Transverse colon (tissue), 4 donors: ENCODE data around the gene MMP25. TPM values are rescaled to one million over a fixed set of nuclear protein-coding genes. Genes with fewer than 3 reads are reported as not detected.

Experiments
- DNase-seq: peaks from one replicate; pipeline ENCODE4 v3.0.0-alpha.2; 2019
- H3K27ac ChIP-seq, 4 donors: fragments of 200-600 bp; sonication (generic); 2 replicates each; pipeline ENCODE4 v1.5.1; 2016 to 2018; ENCODE audit warnings: inconsistent platforms in 4 of 4
- H3K27me3 ChIP-seq: fragments of 200-600 bp; sonication (generic); 2 replicates; pipeline ENCODE4 v1.5.1; 2017; ENCODE audit warnings: inconsistent platforms
- H3K36me3 ChIP-seq, 4 donors: fragments of 200-600 bp; sonication (generic); 2 replicates each; pipeline ENCODE4 v1.5.1; 2017 to 2019; ENCODE audit warnings: inconsistent platforms in 4 of 4
- H3K4me1 ChIP-seq, 4 donors: fragments of 200-600 bp; sonication (generic); 2 replicates each; pipeline ENCODE4 v1.5.1; 2017 to 2020; ENCODE audit warnings: inconsistent platforms in 4 of 4
- H3K4me3 ChIP-seq, 4 donors: fragments of 200-600 bp; sonication (generic); 1 replicate in 1 of 4; 2 replicates in 3 of 4; pipeline versions ENCODE4 v1.5.1 to v1.6.1; 2017 to 2019; ENCODE audit warnings: inconsistent platforms in 4 of 4
- H3K9me3 ChIP-seq, 2 donors: fragments of 200-600 bp; sonication (generic); 2 replicates each; pipeline ENCODE4 v1.5.1; 2017 to 2019; ENCODE audit warnings: inconsistent platforms in 2 of 2
- EP300 ChIP-seq: sonication (generic); formaldehyde crosslinking; IDR thresholded peaks from one replicate; pipeline ENCODE4 v1.6.1; 2017; ENCODE audit warnings: antibody characterized with exemption, low read depth
- POLR2A ChIP-seq: fragments of 450-650 bp; IDR thresholded peaks from one replicate; pipeline ENCODE4 v1.6.1; 2016; ENCODE audit warnings: antibody characterized with exemption, mild to moderate bottlenecking, moderate library complexity
- POLR2AphosphoS5 ChIP-seq, 3 donors: sonication (generic); formaldehyde crosslinking; IDR thresholded peaks; one replicate each; pipeline ENCODE4 v1.6.1; 2016; ENCODE audit warnings: antibody characterized with exemption in 3 of 3
- WGBS, 2 donors: methylation state at CpG; one replicate each; pipeline ENCODE4 v1.1.5; 2018; ENCODE audit warnings: low coverage in 1 of 2; 5-methylcytosine and 5-hydroxymethylcytosine counted together
- in situ Hi-C, 4 donors: fragments of 200-750 bp; cut with MboI; loops; one replicate each; pipeline versions ENCODE4 v1.15.0 to v1.15.1; 2017; ENCODE audit warnings: low sequenced_read_pairs in 3 of 4, low pct_ligation_motif_present in 1 of 4, low pct_unique_long_range_greater_than_20kb in 1 of 4
- intact Hi-C: fragments of 100-400 bp; cut with DNase I; formaldehyde crosslinking; loops from one replicate; pipeline ENCODE4 v1.15.1; 2023; ENCODE audit warnings: low total_unique reads
- total RNA-seq, 4 donors: library from RNA; depleted of rRNA; stranded (reverse); fragments of >200 nt; gene quantifications; one replicate each; pipeline ENCODE4 v1.1.0, GENCODE V29; 2016
- TF ChIP-seq, protein P1 (sequence below), 5 experiments: fragments of 200-600 bp in 3 of 5; fragments of 450-650 bp in 2 of 5; sonication (generic) in 3 of 5; IDR thresholded peaks; 1 replicate in 2 of 5; 2 replicates in 3 of 5; pipeline ENCODE4 v1.5.1; 2016 to 2017; ENCODE audit warnings: antibody characterized with exemption in 5 of 5, inconsistent platforms in 3 of 5, mild to moderate bottlenecking in 2 of 5, moderate library complexity in 1 of 5

The MMP25 gene
- total RNA-seq, 4 donors from 2014 or later, result 1.6 to 9.4 (median 1.8) TPM; not detected in 1

DNA sequence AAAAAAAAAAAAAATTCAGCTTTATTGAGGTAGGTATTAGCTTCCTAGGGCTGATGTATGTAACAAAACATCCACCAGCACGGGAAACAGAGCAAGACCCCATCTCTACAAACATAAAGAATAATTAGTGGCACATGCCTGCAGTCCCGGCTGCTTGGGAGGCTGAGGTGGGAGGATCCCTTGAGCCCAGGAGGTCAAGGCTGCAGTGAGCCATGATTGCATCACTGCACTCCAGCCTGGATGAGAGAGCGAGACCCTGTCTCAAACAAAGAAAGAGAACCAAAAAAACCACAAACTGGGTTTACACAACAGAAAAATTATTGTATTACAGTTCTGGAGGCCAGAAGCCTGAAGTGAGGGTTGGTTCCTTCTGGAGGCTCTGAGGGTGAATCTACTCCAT lies 4.0 kb upstream of the MMP25 start:
- no peaks in the 10 kb centered on the region for H3K36me3 ChIP-seq
- TF ChIP-seq POLR2AphosphoS5 (IDR thresholded peaks at IDR 0.05) (no peak), EP300 (no peak), POLR2A (no peak)
- TF ChIP-seq, protein P1, sequence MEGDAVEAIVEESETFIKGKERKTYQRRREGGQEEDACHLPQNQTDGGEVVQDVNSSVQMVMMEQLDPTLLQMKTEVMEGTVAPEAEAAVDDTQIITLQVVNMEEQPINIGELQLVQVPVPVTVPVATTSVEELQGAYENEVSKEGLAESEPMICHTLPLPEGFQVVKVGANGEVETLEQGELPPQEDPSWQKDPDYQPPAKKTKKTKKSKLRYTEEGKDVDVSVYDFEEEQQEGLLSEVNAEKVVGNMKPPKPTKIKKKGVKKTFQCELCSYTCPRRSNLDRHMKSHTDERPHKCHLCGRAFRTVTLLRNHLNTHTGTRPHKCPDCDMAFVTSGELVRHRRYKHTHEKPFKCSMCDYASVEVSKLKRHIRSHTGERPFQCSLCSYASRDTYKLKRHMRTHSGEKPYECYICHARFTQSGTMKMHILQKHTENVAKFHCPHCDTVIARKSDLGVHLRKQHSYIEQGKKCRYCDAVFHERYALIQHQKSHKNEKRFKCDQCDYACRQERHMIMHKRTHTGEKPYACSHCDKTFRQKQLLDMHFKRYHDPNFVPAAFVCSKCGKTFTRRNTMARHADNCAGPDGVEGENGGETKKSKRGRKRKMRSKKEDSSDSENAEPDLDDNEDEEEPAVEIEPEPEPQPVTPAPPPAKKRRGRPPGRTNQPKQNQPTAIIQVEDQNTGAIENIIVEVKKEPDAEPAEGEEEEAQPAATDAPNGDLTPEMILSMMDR (IDR thresholded peaks at IDR 0.05), result no peak
- H3K27ac ChIP-seq, result no peak overlapping the region
- DNase-seq, result no peak
- H3K4me1 ChIP-seq, result peaks cover 0 to 37% (median 31%) of the 10 kb centered on the region in 4 donors
- H3K27me3 ChIP-seq, result peaks cover 74% of the 10 kb centered on the region
- H3K4me3 ChIP-seq, result no peak overlapping the region
- intact Hi-C loops, result no loop called here
- in situ Hi-C loops, result loop anchor here in 1 of 4 donors (25.0 kb wide), 1 partner anchor 95 kb away; the partner anchor contains the start of gene ZNF213
- H3K9me3 ChIP-seq, result no peaks in the 10 kb centered on the region
- WGBS, 2 donors, result 78 to 93% methylated on average over 2 to 3 of the region's 3 CpGs

DNA sequence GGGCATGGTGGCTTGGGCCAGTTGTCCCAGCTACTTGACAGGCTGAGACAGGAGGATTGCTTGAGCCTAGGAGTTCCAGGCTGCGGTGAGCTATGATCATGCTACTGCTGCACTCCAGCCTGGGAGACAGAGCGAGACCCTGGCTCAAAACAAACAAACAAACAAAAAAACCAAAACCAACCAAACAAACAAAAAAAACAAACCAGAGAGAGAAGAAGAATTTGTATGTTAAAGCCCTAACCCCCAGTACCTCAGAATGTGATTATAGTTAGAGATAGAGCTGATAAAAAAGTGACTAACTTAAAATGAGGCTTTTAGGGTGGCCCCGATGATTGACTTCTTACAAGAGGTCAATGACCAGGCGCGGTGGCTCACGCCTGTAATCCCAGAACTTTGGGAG lies 1.7 kb upstream of the MMP25 start:
- TF ChIP-seq, protein P1 (IDR thresholded peaks at IDR 0.05), result no peak
- no peak for TF ChIP-seq POLR2AphosphoS5 (IDR thresholded peaks at IDR 0.05)
- no peak for TF ChIP-seq EP300
- TF ChIP-seq POLR2A, result no peak
- Histone ChIP-seq H3K36me3 (no peaks in the 10 kb centered on the region), H3K27me3 (peaks cover 86% of the 10 kb centered on the region), H3K4me3 (no peak overlapping the region), H3K9me3 (no peaks in the 10 kb centered on the region), H3K27ac (no peak overlapping the region), H3K4me1 (peaks cover 0 to 22% (median 21%) of the 10 kb centered on the region in 4 donors)
- WGBS, 2 donors, result 68 to 92% methylated on average over 4 to 6 of the region's 6 CpGs
- no peak for DNase-seq
- intact Hi-C loops (no loop called here), in situ Hi-C loops (loop anchor here in 1 of 4 donors (25.0 kb wide), 1 partner anchor 93 kb away; the partner anchor contains the start of gene ZNF213)

DNA sequence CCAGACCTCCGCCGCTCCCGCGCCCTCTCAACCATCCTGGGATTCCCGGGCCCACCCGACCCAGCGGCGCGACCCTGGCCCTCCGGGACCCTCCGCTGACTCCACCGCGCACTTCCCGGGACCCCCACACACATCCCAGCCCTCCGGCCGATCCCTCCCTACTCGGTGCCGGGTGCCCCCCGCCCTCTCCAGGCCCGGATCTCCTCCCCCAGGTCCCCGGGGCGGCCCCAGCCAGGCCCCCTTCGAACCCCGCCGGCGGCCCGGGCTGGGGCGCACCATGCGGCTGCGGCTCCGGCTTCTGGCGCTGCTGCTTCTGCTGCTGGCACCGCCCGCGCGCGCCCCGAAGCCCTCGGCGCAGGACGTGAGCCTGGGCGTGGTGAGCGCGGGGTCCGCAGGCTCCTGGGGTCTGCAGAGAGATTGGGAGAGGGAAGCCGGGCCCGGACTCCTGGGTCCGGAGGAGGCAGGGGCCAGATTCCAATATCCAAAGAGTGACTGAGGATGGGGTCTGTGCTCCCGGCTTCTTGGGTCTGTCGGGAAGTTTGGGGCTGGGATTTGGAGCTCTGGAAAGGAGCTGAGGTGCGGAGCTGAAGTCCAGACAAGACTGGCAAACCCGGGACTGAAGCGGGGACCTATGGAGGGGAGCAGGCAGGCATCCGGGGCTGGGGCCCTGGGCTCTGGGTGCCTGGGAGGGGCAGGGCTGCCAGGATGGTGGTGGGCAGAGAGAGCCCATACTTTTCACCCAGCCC lies 453 bp downstream of the MMP25 start:
- in situ Hi-C loops (loop anchor here in 1 of 4 donors (25.0 kb wide), 1 partner anchor 90 kb away; the partner anchor contains the start of gene ZNF213), intact Hi-C loops (no loop called here)
- Histone ChIP-seq H3K36me3 (no peaks in the 10 kb centered on the region), H3K4me1 (peaks cover 0 to 22% (median 21%) of the 10 kb centered on the region in 4 donors), H3K27me3 (peaks cover 87% of the 10 kb centered on the region), H3K4me3 (peak overlapping the region in 3 of 4 donors; percentile 7 to 53 (median 25)), H3K27ac (no peak overlapping the region), H3K9me3 (no peaks in the 10 kb centered on the region)
- DNase-seq, result no peak
- 2% methylated on average over 48 of the region's 54 CpGs; no CpG with 5 or more reads in 1 of the 2 donors for WGBS, 2 donors
- no peak for TF ChIP-seq POLR2A
- no peak for TF ChIP-seq POLR2AphosphoS5 (IDR thresholded peaks at IDR 0.05)
- no peak for TF ChIP-seq EP300
- TF ChIP-seq, protein P1 (IDR thresholded peaks at IDR 0.05), result no peak

DNA sequence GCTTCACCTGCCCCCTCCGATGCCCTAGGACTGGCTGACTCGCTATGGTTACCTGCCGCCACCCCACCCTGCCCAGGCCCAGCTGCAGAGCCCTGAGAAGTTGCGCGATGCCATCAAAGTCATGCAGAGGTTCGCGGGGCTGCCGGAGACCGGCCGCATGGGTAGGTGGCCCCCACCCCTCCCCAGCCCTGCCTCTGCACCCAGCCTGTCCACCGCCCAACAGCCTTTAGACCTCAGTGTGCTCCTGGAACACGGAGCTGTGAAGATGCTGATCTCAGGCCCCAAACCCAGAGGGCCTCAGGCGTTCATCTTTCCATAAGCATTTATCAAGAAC lies 993 bp downstream of the MMP25 start:
- Histone ChIP-seq H3K4me3 (no peak overlapping the region), H3K36me3 (no peaks in the 10 kb centered on the region), H3K9me3 (no peaks in the 10 kb centered on the region), H3K27me3 (peaks cover 86% of the 10 kb centered on the region), H3K4me1 (peaks cover 0 to 22% (median 21%) of the 10 kb centered on the region in 4 donors), H3K27ac (no peak overlapping the region)
- intact Hi-C loops (no loop called here), in situ Hi-C loops (loop anchor here in 1 of 4 donors (25.0 kb wide), 1 partner anchor 90 kb away; the partner anchor contains the start of gene ZNF213)
- 19% methylated on average over 13 of the region's 13 CpGs; no CpG with 5 or more reads in 1 of the 2 donors for WGBS, 2 donors
- no peak for DNase-seq
- TF ChIP-seq, protein P1 (IDR thresholded peaks at IDR 0.05), result no peak
- TF ChIP-seq POLR2AphosphoS5 (IDR thresholded peaks at IDR 0.05) (no peak), EP300 (no peak), POLR2A (no peak)
